ENCODE results near the gene SRGAP3. TPM values are rescaled to one million over a fixed set of nuclear protein-coding genes. Genes with fewer than 3 reads are reported as not detected.

Gene SRGAP3
- total RNA-seq, 1 donor from 2014 or later, result 7.1 TPM

DNA sequence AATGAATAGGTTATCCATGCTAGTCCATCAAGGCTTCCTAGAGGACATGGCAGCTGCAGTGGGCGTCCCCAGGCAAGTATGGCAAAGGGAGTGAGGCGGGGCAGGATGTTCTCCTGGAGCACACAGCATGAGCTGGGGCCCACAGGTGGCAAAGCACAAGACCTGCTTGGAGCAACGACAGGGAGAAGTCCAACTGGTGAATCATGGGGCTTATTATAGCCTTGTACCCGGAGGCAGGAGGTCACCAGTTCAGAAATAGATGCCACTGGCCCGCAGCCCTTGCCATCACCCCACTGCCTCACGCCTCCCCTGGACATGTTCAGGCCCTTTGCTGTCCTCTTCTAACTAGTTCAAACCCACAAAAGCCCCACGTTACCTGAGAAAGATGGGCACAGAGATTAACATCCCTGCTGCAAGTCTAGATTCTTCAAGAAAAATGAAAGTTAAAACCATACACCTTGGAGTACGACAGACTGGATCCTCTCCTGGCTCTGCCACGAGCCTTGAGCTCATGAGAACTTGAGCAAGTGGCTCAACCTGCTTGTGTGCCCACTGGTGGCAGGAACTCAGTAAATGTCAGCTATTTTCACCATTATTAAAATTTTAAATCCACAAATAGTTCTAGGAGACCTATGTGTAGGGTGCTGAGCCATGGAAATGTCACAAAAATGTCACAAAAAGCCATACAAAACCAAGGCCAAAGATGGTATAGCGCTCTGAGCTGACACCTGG, 1.8 kb upstream of the SRGAP3 start:
- no peak for DNase-seq

DNA sequence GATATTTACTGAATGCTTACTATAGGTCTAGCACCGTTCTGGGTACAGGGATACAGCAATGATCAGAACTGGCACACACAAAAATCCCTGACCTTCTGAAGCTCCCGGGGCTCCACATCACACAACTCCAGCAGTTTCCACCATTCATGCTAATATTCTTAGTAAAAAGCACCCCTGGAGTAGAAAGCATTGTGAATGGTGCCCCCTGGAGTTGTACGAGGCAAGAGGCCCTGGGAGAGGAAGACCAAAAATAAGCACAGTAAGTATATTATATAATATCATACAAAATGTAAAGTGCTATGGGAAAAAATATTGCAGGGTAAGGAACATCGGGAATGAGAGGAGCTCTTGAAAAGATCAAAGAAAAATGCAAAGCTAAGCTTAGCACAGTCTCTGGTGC, 790 bp upstream of the SRGAP3 start:
- DNase-seq, result no peak

DNA sequence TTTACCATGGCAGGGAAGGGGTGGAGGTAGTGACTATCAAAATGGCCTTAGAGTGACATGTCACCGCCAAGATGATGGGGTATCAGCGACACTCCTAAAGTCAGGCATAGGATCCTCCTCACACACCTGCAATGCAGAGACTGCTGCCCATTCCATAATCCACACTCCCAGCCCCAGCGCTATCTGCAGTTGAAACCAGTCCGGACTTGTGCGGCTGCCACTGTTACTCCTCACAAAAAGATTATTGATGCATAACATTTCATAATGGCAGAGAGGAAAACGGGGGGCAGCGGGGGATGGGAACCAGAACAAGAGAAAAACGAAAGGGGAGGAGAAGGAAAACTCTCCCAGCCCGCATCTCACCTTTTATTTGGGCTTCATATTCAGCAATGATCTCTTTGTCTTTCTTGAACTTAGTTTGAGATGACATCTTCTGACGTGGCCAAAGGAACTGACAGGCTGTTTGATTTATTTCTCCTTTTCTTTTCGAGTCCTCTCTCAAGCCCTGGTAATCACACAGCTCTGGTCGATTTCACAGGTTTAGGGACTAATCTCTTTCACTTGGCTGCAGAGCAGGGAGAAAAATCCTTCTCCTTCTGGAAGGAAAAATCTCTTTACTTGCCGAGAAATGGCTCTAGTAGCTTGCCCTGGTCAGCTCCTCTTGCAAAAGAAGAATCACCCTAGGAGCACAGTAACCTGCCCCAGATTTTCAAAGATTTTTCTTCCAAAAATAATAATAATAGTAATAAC, 749 bp downstream of the SRGAP3 start:
- no peak for DNase-seq

DNA sequence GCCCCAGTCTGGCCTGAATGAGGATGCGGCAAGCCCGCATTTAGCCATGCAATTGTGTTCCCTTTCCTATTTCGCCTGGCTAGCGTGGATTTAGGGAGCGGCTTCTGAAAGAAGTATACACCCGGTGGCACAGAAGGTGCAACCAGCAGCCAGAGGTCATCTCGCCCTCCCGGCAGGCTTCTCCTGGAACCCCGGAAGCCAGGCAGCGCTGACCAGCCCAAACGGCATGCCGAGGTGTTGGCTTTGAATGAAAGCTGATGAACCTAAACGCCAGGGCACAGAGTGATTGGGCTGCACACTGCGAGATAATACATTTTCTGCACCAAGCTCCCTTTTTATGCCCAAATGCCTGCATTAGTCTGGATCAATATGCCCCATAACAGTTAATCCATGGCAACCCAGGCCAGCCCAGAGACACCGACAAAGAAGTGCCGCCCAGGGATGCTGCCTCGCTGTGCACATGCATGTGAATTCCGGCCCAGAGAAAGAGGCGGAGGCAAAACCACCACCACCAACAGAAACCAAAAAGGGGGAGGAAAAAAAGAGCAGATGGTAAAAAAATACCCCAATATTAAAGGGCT, 1.4 kb downstream of the SRGAP3 start:
- no peak for DNase-seq

DNA sequence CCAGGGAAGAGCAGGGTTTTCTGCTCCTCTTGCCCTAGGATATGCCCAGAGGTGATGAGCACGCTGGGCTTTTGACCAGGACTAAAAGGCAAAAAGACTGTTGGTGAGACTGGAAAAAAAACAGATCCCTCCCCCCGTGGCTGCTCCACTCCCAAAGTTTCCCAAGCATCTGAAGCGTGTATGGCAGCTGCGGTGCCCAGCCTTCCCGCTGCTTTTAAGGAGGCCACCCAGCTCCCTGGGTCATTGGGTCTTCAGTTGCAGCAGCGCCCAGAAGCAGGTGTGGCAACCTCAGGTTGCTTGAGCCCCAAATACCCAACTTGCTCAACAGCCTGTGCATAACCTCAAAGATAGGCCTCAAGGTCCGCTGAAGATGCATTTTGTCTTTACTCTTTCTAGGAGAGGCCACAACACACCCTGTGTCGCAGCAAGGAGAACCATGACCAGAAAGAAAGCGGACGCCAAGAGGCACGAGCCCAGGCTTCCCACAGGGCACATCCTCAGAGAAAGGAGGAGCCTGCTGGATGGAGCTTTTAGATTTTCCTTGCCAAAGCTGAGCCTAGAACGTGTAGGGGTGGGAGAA, 2.0 kb downstream of the SRGAP3 start:
- no peak for DNase-seq

DNA sequence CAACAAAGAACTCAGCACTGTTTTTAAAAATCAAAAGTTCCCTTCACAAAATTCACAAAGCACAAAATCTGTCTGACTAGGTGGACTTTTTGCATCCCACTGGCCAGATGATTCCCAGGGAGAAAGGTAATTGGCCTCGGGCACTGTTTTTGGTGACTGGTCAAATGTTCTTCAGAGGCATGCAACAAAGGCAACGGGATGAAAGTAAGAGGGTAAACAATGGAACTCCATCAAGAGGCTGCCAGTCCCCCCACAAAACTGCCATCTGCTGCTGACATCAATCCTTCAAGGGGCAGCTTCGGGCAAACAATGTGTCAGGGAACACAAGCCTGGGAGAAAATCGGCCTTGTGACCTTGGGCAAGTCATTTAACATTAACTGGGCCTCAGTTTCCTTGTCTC, 3.3 kb downstream of the SRGAP3 start:
- no peak for DNase-seq

DNA sequence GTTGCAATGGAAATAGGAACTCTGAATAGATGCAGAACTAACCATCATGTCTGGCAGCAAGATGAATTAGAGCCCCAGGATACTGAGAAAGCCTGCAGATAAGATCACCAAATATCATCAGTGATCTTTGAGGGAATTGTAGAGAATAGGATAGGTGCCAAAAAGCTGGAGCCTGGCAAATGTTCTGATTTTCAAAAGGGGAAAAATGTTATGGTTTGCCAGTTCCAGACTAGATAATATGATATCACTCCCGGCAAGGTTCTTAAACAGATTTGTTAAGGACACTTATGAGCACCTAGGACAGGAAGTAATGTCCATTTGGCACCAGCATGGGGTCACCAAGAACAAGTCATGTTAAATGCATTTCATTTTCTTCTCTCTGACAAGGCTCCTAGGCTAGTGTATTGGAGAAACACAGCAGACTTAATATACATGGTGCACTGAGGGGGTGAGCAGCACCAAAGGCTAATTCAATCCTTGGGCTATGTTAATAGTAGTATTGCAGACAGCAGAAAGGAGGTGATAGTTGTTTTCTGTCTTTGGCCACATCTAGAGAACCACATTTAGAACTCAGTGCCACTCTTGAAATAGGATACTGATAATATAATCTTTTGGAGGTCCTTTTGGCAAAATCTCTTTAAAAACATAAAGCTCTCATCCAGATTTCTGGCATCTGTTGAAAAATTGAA, 4.8 kb downstream of the SRGAP3 start:
- no peak for DNase-seq

DNA sequence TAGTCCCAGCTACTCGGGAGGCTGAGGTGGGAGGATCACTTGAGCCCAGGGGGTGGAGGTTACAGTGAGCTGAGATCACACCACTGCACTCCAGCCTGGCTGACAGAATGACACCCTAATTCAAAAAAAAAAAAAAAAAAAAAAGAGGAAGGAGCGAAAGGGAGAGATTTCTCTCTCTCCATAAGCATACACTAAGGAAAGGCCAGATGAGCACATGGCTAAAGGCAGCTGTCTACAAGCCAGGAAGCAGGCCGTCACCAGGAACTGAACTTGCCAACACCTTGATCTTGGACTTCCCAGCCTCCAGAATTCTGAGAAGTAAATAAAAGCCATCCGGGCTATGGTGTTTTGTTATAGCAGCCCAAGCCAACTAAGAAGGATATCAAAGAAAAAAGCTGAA, 7.5 kb downstream of the SRGAP3 start:
- DNase-seq, result no peak

DNA sequence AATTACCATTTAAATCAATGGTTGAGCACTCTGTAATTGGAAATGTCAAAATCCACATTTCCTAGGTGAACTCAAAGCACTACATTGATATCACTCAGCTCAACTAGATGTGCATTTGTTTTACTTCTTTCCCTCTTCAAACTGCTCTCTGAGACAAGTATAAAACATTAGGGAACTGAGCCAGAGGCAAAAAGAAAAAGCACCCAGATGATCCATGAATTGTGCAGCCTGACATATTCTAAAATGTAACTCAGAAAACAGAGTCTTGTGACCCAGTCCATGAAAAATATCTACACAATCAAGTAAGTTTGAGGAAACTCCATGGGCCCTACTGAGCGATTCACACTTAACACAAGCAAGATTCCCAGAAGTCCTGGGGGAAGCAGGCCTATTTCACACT, 9.8 kb downstream of the SRGAP3 start:
- no peak for DNase-seq

DNA sequence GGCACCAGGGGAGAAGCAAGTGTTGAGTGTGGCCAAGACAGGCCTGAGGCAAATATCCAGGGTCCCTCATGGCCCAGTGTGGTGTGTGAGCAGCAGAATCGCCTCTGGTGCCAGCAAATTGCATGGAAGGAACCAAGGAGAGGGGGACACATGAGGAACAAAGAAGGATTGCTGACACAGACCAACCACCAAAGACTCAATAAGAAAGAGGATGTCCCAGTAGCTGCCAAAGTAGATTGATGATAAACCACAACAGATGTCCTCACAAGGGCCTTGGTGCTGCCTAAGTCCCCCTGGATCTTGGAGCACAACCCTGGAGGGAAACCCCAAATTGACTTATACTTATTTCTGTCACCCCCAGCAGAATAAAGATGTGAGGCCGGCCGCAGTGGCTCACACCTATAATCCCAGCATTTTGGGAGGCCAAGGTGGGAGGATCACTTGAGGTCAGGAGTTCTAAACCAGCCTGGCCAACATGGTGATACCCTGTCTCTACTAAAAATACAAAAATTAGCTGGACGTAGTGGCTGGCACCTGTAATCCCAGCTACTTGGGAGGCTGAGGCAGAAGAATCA, 10.6 kb downstream of the SRGAP3 start:
- DNase-seq, result no peak

DNA sequence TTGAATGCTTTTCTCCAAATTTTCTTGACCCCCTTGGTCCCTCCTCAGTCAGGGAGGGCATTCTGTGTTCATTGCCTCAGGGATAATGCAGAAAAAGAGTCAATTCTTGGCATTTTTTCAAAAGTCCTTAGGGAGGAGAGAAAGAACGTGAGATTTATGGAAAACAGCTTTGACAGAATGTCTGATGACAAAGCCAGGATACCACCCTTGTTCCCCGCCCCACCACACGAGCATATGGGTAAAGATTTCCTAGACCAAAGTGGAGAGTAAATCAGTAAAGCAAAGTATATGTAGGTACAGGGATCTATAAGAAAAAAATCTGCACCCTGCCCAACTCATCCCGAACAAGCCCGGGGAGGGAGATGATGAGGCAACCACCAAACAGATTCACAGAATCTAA, 11.2 kb downstream of the SRGAP3 start:
- no peak for DNase-seq

DNA sequence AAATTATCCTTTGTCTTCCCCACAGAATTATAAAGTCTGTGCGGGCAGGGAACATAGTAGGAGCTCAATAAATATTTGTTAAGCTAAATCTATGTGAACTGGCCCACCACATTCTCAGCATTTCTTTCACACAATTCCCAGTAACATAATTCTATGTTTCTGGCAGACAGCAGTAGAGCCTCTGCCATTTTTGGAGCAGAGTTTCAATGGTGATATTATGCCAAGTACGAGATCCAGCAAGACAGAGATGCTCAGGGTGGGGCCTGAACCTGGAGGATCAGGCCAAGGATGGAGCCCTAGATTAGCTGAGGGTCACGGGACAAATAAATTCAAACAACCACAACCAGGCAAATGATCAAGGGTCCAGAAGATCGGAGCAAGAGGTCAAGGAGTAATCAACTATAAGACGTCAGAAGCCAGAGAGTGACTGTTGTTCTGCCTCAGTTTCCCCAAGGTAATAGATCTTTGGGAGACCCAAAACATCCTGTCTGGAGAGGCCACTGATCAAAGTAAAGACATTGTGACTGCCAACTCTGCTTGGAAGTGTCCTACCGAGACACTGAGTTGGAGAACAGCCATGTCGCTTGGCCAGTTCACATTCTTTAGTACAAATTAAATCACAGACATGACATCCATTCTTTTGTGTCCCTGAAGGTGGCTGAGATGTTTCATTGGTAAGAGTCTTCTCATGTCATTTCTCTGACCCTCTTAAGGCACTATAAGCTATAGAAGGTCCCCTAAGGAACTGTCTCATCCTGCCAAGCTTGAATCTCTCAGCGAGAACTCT, 15.4 kb downstream of the SRGAP3 start:
- DNase-seq, result no peak

DNA sequence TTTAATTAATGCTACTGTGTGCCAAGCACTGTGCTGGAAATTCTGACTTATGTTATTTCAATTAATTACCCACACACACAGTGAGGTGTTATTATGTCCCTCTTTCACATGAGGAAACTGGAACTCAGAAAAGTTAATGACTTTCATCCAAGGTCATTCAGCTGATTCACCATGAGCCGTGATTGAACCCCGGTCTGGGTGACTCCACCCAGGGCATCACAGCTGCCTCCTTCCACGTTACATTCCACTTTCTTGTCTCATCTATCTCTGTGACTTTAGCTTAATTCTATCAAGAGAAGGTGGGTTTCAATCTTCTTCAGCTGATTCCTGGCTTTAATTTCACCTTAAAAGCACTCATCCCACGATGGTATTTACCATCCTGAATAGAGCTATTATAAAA, 16.3 kb downstream of the SRGAP3 start:
- DNase-seq, result no peak

DNA sequence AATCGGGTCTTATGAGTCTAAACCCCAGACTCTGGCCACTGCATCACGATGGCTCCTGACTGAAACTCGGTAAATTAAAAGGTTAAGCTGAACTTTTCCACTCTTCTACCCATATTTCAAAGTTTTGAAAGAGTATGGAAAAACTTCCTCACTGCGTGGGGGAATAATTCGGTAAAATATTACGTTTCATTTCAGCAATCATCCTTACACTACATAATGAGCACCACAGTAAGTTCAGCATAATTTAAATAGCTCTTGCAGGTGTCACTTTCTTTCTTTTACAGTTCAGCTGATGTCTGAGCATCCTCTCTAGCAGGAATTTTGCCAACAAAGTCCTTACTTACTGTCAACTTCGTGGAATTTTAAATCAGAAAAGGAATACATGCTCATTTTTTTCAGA, 17.5 kb downstream of the SRGAP3 start:
- DNase-seq, result no peak

DNA sequence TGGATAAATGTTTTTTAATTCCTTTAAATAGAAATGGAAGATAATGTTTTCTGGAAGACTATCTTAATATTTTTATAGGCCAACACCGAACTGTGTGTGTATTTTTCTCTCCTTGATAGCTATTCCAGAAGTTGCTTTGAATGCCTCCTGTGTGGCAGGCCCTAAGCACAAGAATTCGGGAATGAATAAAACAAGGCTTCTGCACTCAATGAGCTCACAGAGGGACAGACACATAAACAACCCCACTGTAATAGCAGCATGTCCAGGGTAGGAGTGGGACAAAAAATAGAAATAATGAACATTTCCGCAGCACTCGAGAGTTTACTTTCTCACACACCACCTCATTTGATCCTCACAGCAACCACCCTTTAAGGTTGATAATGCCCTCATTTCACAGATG, 18.0 kb downstream of the SRGAP3 start:
- DNase-seq, result no peak

DNA sequence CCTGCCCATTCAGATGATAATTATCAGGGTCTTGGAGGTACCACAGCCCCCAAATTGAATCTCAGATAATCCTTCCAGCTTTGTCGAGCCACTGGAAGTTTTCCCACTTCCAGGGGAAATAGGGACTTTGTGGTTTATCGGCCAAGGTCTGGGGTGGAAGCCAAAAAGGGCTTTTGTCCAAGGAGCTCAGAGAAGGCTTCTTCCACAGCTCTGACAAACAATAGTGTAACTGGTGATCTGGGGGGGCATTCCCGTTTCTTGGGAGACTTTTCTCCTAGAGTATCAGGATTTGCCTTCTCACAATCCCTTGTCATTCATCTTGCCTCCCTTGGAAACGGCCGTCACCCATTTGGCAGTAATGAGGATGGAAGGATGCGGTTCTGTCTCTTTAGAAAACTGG, 18.4 kb downstream of the SRGAP3 start:
- no peak for DNase-seq

DNA sequence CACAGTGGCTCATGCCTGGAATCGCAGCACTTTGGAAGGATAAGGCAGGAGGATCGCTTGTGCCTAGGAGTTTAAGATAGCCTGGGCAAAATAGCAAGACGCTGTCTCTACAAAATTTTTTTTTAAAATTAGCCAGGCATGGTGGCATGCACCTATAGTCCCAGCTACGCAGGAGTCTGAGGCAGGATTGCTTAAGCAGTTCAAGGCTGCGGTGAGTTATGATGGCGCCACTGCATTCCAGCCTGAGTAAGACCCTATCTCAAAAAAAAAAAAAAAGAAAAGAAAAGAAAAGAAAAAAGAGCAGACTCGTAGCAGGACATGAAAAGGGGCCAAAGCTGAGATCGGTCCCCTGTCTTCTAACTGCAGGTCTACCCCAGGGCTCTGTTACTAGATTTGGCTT, 18.9 kb downstream of the SRGAP3 start:
- DNase-seq, result no peak

DNA sequence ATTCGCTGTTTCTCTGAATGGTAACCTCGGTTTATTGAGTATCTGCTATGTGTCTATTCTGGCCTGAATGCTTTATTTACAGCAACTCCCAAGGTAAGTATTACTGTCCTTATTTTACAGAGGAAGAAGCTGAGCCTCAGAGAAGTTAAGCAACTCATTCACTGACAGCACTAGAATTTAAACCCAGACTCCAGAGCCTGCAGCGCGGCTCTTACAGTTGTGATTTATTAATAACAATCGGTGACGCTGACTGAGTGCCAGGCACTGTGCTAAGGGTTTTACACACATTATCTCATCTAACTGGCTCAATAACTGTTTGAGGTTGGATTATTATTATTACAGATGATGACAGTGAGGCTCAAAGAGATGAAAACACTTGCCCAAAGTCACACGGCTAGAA, 19.6 kb downstream of the SRGAP3 start:
- no peak for DNase-seq

DNA sequence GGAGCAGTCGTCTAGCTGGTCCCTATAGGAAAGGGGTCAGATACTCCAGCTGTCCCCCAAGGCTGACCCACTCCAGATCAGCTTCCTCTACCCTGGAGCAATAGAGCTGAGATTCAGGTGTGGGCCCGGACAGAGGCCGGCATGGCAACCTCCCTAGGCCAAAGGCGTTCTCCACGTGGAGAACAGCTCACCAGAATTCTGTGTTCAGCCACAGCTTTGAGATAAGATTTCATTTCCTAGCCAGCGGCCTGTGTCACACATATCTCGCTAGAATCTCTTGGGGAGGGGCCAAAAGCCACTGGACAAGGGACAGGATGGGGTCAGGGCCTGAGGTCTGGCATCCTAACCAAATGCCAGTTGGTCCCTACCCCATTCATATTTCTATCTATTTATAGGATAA, 20.1 kb downstream of the SRGAP3 start:
- no peak for DNase-seq

DNA sequence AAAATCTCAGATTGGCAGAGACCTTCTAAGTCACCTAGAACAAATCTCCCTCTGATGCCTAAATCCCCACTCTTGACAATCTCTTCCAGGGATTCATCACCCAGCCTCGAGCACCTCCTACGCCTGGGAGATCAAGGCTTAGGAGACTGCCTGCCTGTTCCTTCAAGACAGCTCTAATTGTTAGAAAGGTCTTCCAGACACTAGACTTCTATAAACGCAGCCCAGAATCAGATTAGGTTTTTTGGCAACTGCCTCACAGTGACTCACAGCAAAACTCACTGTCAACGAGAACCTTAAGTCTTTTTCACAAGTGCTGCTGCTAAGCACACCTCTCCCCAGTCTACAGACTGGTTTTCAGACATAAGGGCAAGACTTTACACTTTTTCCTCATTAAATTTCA, 23.1 kb downstream of the SRGAP3 start:
- DNase-seq, result no peak

DNA sequence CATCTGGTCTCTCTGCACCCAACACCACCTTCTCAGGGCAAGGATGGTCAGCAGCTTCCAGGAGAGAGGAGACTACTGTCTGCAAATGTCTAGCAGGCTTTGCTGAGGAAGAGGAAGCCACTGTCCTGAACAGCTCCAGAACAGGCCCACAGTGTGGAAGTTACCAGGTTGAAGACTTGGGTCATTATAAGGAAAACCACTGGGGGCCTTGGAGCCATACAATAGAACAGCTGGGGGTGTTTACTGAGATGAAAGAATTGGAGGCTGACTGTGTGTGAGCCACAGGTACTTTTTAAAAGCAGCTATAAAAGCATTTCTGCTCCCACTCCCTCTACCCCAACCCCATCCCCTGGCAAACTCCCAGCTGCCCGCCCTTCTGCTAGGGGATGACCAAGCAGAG, 24.2 kb downstream of the SRGAP3 start:
- DNase-seq, result no peak

DNA sequence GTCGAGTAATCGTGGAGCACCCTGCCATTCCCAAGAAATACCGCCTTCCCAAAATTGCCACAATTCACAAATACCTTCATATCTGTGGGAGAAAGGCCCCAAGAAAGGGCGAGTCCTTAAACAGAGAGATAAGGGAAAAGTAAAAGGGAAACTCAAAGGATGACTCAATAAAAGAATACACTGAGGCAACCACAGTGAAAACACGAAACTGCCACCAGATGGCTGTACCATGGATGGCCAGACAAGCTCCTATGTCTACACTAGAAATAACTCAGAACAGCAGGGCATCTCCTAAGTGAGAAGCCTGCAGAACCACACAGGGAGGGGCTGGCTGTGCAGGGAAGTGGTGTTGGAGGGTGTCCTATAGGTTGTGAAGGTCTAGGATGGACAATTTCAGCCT, 25.0 kb downstream of the SRGAP3 start:
- no peak for DNase-seq
